ENCODE results near the gene GINM1.

GINM1 gene

GRCh38 chr6:149593408-149593807, 27.2 kb downstream of the GINM1 start:
- no peak for DNase-seq (ENCODE audit: low read depth in 2 of 2)

GRCh38 chr6:149600508-149600907, 34.3 kb downstream of the GINM1 start:
- DNase-seq (ENCODE audit: low read depth in 2 of 2), result no peak

- DNase-seq (ENCODE audit: low read depth in 2 of 2), result no peak
These were observed 42.3 kb downstream of the GINM1 start for GRCh38 chr6:149608381-149608982.

DNA sequence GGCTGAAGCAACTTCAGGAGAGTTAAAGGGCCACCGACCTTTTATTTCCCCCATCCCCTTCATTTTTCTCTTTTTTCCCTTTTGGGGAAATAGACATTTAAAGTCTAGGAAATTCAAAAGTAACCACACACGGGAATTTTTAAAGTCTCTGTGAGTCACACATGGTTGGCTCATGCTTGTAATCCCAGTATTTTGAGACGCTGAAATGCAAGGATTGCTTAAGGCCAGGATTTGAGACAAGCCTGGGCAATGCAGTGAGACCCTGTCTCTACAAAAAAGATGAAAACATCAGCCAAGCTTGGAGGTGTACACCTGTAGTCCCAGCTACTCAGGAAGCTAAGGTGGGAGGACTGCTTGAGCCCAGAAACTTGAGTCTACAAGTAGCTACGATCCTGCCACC, 48.2 kb downstream of the GINM1 start:
- no peak for DNase-seq (ENCODE audit: low read depth in 2 of 2)

DNA sequence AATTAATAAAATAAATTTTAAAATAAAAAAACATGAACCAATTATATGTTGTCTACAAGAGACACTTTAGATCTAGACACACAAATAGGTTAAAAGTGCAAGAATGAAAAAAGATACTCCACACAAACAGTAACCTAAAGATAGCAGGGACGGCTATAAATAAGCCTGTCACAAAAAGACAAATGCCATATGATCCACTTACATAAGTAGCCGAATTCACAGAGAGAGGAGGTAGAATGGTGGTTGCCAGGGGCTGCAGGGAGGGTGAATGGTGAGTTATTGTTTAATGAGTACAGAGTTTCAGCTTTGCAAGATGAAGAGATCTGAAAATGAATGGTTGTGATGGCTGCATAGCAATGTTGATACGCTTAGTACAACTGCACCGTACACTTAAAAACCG, 49.6 kb downstream of the GINM1 start:
- DNase-seq (ENCODE audit: low read depth in 2 of 2), result no peak

- no peak for DNase-seq (ENCODE audit: low read depth in 2 of 2)
These were observed 61.5 kb downstream of the GINM1 start for GRCh38 chr6:149627672-149628071.

- no peak for DNase-seq (ENCODE audit: low read depth in 2 of 2)
These were observed 62.8 kb downstream of the GINM1 start for GRCh38 chr6:149628875-149629510.

DNA sequence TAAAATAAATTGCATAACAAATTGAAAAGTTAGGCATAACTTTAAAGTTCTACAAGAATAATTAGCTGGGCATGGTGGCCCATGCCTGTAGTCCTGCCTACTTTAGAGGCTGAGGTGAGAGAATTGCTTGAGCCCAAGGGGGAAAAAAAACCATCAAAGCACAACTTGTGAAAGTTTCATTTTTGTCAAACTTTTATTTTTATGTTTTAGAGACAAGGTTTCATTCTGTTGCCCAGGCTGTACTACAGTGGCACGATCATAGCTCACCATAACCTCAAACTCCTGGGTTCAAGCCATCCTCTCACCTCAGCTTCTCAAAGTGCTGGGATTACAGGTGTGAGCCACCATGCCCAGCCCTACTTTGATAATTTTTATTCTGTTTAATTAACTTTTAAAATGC, 68.1 kb downstream of the GINM1 start:
- DNase-seq (ENCODE audit: low read depth in 2 of 2), result no peak

- no peak for DNase-seq (ENCODE audit: low read depth in 2 of 2)
These were observed 69.9 kb downstream of the GINM1 start for GRCh38 chr6:149636124-149636523.

All from stimulated activated CD4-positive, alpha-beta T cell treated with anti-CD3 and anti-CD28 coated beads, Interleukin-12 subunit alpha, Interleukin-12 subunit beta, amount 100 ng/mL, for 24 hours (primary cell).